SKM-1 (cell line): ENCODE results near the gene GEMIN4.
"Not testable (repeated sequence)": the region's sequence is repeated elsewhere in the genome, so short reads cannot be mapped to it uniquely, and the experiment has no call there.

Source experiments
- DNase-seq: peaks from one replicate; lab custom pipeline; 2025; ENCODE audit not compliant: unreplicated experiment; lab: John Stamatoyannopoulos, UW

GEMIN4 gene

DNA sequence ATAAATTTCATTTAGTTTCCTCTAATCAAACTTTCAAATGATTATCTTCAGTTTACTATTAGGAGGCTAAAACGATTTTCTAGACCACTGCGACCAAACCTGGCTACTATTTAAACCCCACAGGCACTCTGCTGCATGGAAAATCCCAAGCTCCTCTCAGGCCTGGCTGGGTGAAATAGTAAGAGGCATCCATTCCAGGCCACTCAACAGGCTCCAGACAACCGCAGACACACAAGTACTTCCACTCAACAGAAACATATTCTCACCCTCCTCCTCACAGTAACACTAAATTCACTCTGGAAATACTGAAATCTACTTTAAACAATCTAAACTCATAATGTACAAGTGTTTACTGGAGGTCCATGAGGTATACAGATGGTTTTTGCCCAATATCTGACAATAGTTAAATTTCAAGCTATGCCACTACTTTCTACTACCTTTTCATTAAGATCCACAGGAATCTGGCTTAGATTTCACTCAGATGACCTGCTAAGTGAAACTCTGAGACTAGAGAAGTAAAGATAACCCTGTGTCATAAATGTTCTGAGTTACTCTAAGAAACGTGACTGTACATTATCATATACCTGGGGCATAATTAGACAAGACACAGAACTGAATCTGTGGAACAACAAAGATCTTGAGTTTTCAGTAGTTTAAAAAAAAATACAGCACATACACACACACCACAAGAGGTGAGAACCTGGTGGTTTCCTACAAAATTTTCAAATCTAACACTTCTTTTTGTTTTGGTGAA, 47.8 kb downstream of the GEMIN4 start:
- DNase-seq, result no peak

DNA sequence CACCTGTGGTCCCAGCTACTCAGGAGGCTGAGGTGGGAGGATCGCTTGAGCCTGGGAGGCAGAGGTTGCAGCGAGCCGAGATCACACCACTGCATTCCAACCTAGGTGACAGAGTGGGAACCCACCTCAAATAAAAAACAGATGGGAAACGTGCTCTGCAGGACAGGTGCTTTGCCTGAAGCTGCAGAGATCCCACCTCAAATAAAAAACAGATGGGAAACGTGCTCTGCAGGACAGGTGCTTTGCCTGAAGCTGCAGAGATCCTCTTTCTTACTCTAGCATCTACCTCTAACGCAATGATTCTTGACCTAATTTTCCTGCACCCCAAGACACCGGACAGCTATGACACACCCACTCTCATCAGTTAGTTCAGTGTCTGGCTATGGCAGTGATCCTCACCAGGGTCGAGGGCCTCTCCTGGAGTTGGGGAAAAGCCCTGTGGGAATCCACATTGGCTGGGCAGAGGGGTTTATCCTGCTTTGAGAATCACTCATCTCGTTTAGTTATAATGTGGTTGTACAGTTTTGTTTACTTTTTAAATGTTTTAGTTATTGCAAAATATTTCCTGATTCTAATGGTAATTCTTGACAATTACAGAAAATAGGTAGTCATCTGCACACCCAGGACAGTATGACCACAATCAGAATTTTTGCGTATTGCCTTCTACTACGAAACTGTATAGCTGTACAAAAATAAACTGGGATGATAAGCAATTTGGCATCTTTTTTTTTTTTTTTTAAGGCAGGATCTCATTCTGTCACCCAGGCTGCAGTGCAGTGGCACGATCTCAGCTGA, 48.8 kb downstream of the GEMIN4 start:
- no peak for DNase-seq

DNA sequence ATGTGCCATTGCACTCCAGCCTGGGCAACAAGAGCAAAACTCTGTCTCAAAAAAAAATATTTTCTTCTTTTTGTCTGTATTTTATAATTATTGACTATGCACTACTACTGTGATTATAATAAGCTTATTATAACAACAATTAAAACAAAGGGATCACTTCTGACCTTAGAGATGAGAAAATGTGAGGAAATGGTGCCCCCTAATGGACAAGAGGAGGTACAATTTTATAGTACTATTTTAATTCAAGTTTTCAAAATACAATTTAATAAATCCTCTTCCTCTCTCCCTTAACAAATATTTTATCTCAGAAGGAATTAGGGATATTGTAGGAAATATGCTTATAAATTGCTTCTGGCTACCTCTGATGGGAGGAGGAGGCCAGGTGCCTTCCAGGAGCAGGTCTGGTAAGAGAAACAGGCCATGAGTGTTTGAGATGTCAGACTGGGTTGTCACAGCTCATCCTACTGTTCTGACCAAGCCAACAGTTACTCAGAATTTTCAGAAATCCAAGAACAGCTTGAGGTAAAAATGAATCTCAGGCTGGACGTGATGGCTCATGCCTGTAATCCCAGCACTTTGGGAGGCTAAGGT, 51.5 kb downstream of the GEMIN4 start:
- no peak for DNase-seq

DNA sequence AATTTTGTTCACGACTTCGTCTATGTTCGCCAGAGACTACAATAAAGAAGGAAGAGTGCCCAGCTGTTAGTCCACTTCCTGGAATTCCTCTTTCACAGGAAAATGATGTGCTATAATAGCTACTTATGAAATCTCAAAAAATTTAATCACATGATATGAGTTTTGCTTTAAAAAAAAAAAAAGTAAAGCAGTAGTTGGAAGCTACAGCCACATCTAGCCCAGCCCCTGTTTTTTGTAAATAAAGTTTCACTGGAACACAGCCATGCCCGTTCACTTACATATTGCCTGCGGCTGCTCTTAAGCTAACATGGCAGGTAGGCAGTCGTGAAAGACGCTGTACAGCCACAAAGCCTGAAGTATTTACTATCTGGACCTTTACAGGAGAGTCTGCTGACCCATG, 52.7 kb downstream of the GEMIN4 start:
- DNase-seq, result no peak

DNA sequence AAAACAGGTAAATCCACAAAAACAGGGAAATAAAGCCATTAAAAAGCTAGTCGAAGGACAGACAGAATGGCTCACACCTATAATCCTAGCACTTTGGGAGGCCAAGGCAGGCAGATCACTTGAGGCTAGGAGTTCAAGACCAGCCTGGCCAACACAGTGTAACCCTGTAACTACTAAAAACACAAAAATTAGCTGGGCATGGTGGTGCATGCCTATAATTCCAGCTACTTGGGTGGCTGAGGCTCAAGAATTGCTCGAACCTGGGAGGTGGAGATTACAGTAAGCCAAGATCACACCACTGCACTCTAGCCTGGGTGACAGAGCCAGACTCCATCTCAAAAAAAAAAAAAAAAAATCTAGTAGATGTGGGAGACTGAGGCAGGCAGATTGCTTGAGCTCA, 54.0 kb downstream of the GEMIN4 start:
- not testable (repeated sequence) for DNase-seq

DNA sequence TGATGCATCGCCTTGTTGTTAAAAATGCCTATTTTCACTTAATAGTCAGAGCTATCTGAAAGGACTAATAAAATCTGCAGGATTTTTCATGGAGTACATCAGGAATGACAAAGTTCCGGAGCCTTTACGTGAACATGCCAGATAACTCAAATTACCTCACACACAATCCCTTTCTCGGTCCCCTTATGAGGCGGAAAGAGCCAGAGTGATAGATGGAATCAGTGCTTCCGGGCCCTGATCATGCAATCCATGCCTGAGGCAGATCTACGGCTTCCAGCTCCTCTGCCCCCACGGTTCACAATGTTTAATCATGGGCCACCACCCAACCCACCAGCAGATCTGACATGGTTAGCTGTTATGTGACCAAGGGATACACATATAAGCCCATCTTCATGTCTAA, 54.4 kb downstream of the GEMIN4 start:
- no peak for DNase-seq

DNA sequence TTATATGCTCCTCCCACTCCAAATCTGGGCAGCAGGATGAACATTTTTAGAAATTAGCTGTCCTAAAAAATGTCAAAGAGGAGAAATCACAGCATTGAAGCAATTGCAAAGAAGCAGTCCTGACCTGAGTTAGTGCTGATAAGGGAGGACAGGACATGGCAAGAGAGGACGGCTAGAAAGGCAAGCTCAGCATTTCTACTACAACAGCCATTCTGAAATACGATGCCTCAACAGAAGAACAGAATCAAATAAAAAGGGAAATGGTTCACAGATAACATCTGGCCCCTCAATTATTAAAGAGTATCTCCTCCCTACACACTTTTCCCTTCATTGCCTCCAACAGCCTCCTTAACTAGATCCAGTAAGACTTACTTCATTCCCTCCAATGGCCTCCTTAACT, 55.7 kb downstream of the GEMIN4 start:
- no peak for DNase-seq
